HL-60 (cell line): ENCODE results near the gene HRK.

Experiments
- DNase-seq, 2 experiments: peaks; one replicate each; pipeline ENCODE4 v3.0.0-alpha.2; 2010 to 2020; ENCODE audit warnings: low read depth in 1 of 2, low spot score in 1 of 2
- H3K27ac ChIP-seq: fragments of 250-450 bp; sonication (Bioruptor Pico); replicated peaks from 2 replicates; pipeline ENCODE4 v1.5.1; 2020; ENCODE audit warnings: mild to moderate bottlenecking, moderate library complexity
- H3K27me3 ChIP-seq: fragments of 250-450 bp; sonication (Bioruptor Pico); 2 replicates; pipeline ENCODE4 v1.5.1; 2021; ENCODE audit warnings: mild to moderate bottlenecking, moderate library complexity; ENCODE audit not compliant: insufficient read depth, poor library complexity, severe bottlenecking
- H3K4me3 ChIP-seq: replicated peaks from 2 replicates; pipeline ENCODE4 v1.5.1; 2011; ENCODE audit warnings: mild to moderate bottlenecking, control low read depth, low read length; ENCODE audit not compliant: insufficient read depth
- GABPA ChIP-seq: IDR thresholded peaks from 2 replicates; pipeline ENCODE4 v1.6.1; 2012; ENCODE audit warnings: low read depth
- POLR2AphosphoS5 ChIP-seq: IDR thresholded peaks from 2 replicates; pipeline ENCODE4 v1.6.1; 2012; ENCODE audit warnings: low read depth
- SPI1 ChIP-seq: IDR thresholded peaks from 2 replicates; pipeline ENCODE4 v1.6.1; 2012; ENCODE audit warnings: low read depth, mild to moderate bottlenecking, borderline replicate concordance
- TF ChIP-seq, protein P1 (sequence below): IDR thresholded peaks from 2 replicates; pipeline ENCODE4 v1.6.1; 2012; ENCODE audit warnings: low read depth; ENCODE audit not compliant: insufficient replicate concordance
- TF ChIP-seq, protein P2 (sequence below): IDR thresholded peaks from one replicate; pipeline ENCODE4 v1.5.1; 2011; ENCODE audit warnings: low read length, control low read depth, inconsistent platforms; ENCODE audit not compliant: insufficient read depth

HRK gene

DNA sequence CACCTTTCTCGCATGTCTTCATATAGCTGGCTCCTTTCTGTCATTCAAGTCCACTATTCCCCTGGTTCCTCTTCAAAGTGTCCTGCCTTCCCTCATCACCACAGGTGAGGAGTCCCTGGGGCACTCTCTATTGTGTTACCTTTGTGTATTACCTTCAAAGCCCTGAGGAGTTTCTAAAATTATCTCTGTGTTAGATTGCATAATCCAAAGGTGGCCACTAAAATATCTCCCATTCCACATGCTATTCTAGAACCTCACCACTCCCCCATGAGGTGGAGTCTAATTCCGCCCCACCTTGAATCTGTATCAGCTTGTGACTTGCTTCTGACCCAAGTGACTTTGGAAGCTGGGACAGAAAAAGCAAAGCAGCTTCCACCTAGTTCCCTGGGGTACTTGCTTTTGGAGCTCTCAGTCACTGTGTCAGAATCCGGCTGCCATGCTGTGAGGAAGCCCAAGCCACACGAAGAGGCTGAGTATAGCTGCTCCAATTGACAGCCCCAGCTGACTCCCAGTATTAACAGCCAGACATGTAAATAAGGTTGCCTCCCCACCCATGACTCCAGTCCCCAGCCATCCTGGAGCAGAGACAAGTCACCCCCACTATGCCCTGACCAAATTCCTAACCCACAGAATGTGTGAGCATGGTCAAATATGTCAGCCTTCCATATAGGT, 6.8 kb downstream of the HRK start:
- TF ChIP-seq POLR2AphosphoS5 (no peak), SPI1 (no peak), GABPA (no peak)
- TF ChIP-seq, protein P1, sequence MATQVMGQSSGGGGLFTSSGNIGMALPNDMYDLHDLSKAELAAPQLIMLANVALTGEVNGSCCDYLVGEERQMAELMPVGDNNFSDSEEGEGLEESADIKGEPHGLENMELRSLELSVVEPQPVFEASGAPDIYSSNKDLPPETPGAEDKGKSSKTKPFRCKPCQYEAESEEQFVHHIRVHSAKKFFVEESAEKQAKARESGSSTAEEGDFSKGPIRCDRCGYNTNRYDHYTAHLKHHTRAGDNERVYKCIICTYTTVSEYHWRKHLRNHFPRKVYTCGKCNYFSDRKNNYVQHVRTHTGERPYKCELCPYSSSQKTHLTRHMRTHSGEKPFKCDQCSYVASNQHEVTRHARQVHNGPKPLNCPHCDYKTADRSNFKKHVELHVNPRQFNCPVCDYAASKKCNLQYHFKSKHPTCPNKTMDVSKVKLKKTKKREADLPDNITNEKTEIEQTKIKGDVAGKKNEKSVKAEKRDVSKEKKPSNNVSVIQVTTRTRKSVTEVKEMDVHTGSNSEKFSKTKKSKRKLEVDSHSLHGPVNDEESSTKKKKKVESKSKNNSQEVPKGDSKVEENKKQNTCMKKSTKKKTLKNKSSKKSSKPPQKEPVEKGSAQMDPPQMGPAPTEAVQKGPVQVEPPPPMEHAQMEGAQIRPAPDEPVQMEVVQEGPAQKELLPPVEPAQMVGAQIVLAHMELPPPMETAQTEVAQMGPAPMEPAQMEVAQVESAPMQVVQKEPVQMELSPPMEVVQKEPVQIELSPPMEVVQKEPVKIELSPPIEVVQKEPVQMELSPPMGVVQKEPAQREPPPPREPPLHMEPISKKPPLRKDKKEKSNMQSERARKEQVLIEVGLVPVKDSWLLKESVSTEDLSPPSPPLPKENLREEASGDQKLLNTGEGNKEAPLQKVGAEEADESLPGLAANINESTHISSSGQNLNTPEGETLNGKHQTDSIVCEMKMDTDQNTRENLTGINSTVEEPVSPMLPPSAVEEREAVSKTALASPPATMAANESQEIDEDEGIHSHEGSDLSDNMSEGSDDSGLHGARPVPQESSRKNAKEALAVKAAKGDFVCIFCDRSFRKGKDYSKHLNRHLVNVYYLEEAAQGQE: no peak
- TF ChIP-seq, protein P2, sequence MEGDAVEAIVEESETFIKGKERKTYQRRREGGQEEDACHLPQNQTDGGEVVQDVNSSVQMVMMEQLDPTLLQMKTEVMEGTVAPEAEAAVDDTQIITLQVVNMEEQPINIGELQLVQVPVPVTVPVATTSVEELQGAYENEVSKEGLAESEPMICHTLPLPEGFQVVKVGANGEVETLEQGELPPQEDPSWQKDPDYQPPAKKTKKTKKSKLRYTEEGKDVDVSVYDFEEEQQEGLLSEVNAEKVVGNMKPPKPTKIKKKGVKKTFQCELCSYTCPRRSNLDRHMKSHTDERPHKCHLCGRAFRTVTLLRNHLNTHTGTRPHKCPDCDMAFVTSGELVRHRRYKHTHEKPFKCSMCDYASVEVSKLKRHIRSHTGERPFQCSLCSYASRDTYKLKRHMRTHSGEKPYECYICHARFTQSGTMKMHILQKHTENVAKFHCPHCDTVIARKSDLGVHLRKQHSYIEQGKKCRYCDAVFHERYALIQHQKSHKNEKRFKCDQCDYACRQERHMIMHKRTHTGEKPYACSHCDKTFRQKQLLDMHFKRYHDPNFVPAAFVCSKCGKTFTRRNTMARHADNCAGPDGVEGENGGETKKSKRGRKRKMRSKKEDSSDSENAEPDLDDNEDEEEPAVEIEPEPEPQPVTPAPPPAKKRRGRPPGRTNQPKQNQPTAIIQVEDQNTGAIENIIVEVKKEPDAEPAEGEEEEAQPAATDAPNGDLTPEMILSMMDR: no peak
- Histone ChIP-seq H3K27me3 (peaks cover 29% of the 10 kb centered on the region), H3K27ac (no peak overlapping the region), H3K4me3 (no peak overlapping the region)
- no peak for DNase-seq

DNA sequence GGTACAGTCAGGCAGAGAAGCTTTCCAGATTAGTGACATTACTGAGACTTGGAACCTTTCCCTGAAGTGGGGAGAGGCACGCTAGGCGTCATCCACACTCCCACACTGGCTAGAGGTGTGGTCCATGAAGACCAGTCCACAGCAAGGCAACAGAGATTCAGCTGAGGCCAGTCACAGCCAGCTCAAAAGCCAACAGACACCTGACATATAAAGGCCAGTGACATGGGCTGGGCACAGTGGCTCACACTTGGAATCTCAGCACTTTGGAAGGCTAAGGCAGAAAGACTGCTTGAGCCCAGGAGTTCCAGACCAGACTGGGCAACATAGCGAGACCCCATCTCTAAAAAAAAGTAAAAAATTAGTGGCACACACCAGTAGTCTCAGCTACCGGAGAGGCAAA, 10.9 kb downstream of the HRK start:
- DNase-seq: no peak
- H3K4me3 ChIP-seq: no peak overlapping the region
- TF ChIP-seq, protein P1: no peak
- TF ChIP-seq GABPA: no peak
- TF ChIP-seq SPI1: no peak
- TF ChIP-seq POLR2AphosphoS5: no peak
- TF ChIP-seq, protein P2: no peak
- peaks cover 3% of the 10 kb centered on the region for H3K27me3 ChIP-seq
- H3K27ac ChIP-seq: no peak overlapping the region

DNA sequence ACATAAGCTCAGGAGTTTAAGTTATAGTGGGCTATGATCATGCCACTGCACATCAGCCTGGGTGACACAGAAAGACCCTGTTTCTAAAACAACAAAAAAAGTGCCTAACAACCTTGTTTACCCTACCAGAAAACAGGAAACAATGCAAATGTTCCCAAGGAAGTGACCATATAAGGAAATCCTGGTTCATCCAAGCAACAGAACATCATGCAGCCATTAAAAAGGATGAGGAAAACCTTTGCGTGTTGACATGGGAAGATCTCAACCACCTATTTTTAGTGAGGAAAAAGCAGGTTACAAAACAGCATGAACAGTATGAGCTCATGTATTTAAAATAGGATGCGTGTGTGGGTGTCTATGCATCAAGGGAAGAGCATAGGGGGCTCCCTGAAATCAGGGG, 13.7 kb downstream of the HRK start:
- Histone ChIP-seq H3K27ac (no peak overlapping the region), H3K4me3 (no peak overlapping the region), H3K27me3 (no peaks in the 10 kb centered on the region)
- no peak for DNase-seq
- TF ChIP-seq, protein P2: no peak
- TF ChIP-seq GABPA: no peak
- TF ChIP-seq SPI1: no peak
- TF ChIP-seq POLR2AphosphoS5: no peak
- TF ChIP-seq, protein P1: no peak
